ENCODE measurements around the gene XRCC3.

Gene XRCC3

DNA sequence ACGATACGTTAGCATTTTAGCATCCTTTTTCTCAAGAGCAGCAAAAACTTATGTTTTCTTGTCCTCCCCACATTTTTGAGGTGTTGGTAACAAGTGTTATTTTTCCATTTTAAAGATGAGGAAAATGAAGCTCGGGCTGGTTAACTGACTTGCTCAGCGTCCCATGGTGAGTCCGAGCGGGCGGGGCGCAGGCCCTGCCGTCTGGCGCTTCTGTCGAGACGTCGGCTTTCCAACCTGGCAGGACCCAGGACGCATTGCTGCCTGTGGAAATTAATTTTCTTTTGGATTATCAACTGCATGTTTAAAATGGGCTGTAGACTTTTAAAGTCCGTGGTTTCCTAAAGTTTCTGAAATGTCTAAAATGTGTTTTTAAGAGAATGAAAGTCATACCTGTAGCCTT lies 30.4 kb downstream of the XRCC3 start:
- H3K4me3 ChIP-seq (ENCODE audit: low read length), result no peak overlapping the region
- TF ChIP-seq, protein P1, sequence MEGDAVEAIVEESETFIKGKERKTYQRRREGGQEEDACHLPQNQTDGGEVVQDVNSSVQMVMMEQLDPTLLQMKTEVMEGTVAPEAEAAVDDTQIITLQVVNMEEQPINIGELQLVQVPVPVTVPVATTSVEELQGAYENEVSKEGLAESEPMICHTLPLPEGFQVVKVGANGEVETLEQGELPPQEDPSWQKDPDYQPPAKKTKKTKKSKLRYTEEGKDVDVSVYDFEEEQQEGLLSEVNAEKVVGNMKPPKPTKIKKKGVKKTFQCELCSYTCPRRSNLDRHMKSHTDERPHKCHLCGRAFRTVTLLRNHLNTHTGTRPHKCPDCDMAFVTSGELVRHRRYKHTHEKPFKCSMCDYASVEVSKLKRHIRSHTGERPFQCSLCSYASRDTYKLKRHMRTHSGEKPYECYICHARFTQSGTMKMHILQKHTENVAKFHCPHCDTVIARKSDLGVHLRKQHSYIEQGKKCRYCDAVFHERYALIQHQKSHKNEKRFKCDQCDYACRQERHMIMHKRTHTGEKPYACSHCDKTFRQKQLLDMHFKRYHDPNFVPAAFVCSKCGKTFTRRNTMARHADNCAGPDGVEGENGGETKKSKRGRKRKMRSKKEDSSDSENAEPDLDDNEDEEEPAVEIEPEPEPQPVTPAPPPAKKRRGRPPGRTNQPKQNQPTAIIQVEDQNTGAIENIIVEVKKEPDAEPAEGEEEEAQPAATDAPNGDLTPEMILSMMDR (conservative IDR thresholded peaks at IDR 0.05; ENCODE audit: low read depth, low read length), result no peak
- no peak for DNase-seq (ENCODE audit: low read depth)

DNA sequence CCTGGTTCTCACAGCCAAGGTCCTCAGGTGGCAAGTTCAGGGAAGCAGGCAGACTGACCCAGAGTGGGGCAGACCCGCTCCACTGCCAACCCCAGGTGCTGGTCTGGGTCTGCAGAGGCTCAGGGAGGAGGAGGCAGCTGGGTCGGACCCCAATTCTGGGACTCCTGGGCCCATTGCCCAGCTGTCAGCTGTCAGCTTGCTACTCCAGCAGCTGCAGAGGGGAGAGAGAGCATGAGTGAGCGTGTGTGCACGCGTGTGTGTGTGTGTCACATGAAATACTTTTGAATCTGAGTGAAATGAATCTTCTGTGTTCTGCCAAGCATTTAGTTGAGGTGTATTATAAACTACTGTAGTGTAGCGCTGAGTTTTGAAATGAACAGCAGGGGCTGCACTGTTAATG lies 30.8 kb downstream of the XRCC3 start:
- TF ChIP-seq, protein P1 (conservative IDR thresholded peaks at IDR 0.05; ENCODE audit: low read depth, low read length), result no peak
- no peak for DNase-seq (ENCODE audit: low read depth)

DNA sequence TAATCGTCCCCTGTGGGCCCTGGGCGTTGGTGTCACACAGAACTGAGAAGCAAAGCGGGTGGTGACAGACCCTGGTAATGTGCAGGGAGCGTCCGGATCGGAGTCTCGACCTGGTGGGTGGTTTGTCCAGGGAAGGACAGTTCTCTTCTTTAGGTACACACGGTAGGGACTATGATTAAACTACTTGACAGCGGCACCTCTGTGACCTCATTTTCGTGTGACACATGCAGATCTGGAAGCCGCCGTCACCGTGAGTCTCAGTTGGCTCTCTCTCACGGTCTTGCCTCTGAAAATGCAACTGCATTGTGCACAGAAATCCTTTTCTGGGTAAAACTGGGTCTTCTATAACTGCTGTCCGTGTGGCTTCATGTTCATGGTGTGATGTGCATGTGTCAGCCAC lies 32.1 kb downstream of the XRCC3 start:
- DNase-seq (ENCODE audit: low read depth), result no peak
- TF ChIP-seq, protein P1 (conservative IDR thresholded peaks at IDR 0.05; ENCODE audit: low read depth, low read length), result no peak
- no peak overlapping the region for H3K4me3 ChIP-seq (ENCODE audit: low read length)

More for the DNA sequence above, 30.8 kb downstream of the XRCC3 start:
- H3K4me3 ChIP-seq (ENCODE audit: low read length), result no peak overlapping the region

DNA sequence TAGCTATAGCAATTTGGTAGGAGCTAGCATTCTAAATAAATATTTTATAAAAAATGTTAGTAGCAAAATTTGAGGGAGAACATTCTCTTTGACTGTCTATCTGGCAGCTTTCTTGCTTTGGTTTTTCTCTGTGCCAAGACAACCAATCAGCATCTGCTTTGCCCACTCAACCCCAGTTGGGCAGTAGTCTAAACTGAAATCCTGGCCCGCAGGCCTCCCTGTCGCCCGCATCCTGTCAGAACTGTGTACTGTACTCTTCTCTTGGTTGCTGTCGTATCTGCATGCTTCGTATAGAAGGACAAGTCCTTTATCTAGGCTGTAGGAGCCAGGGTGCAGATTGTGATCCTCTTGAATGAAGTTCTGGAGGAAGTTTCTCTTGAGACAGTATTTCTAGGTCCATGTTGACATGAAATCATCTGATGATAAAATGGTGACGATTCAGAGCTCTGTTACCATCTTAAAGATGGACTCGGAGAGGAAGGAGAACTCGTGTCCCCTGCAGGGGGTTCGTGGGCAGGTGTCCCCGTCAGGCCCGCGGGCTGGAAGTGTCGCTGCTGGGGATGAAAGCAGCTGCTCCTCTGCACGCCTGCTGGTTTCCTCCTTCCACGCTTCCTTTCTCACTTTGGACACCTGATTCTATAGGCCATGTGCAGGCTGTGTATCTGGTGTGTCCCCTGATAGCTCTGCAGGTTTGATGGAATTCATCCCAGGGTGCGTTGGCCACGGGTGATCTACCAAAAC lies 34.6 kb downstream of the XRCC3 start:
- no peak overlapping the region for H3K4me3 ChIP-seq (ENCODE audit: low read length)
- TF ChIP-seq, protein P1 (conservative IDR thresholded peaks at IDR 0.05; ENCODE audit: low read depth, low read length), result no peak
- no peak for DNase-seq (ENCODE audit: low read depth)

- H3K4me3 ChIP-seq (ENCODE audit: low read length), result no peak overlapping the region
- TF ChIP-seq, protein P1 (conservative IDR thresholded peaks at IDR 0.05; ENCODE audit: low read depth, low read length), result peak; percentile 58
- no peak for DNase-seq (ENCODE audit: low read depth)
Measured at GRCh38 chr14:103679351-103679750, 35.9 kb downstream of the XRCC3 start.

- TF ChIP-seq, protein P1 (conservative IDR thresholded peaks at IDR 0.05; ENCODE audit: low read depth, low read length), result no peak
- DNase-seq (ENCODE audit: low read depth), result no peak
- H3K4me3 ChIP-seq (ENCODE audit: low read length), result no peak overlapping the region
Measured at GRCh38 chr14:103676881-103677675, 38.2 kb downstream of the XRCC3 start.
